NAMALWA (cell line): ENCODE measurements around the gene ITM2C.

Experiments
- DNase-seq: peaks from one replicate; pipeline ENCODE4 v3.0.0-alpha.2; 2015; ENCODE audit warnings: low spot score

Gene ITM2C

DNA sequence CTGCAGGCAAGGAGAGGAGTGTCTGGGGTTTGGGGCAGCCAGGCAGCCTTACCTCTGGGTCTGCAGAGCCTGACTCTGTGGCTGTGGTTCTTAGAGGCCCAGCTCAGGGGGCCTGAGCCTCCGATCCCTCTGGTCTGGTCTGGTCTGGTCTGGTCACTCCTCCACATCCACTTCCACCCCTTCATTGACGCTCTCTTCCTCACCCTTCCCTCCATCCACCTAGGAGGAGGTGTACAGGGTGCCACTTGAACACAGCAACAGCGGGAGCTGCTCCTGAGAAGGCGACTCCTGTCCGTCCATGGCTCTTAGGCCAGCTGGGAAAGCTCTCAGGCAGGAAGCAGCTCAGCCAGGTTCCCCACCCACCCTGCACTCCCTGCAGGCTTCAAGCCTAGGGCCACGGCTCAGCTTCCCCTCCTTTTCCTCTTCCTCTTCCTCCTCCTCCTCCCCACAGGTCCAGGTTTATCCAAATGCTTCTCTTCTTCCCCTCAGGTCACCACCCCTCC, 43.4 kb downstream of the ITM2C start:
- no peak for DNase-seq

DNA sequence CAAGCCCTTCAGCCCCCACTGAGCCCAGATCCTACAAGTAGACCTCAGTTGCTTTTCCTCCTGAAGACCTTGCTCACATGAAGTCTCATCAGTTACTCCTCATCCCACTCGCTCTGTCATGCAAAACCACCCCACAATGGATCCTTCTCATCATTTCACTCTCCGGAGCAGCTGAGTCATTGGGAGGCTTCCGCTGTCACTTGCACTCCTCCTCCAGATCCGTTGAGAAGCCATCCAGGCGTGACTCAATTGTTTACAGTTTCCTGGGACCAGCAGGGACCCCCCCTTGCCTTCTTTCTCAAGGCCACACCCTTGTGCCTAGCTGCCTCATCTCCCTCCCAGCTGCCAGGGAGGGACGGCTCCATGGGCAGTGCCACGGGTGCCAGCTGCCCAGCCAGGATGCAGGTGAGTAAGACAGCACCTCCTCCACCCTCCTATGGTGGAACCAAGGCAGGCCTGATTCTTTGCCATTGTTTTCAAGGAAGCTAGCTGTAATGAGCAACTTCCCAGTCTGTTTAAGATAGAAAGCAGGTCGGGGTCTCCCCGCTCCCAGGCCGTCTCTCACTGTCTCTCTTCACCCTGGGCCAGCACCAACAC, 44.0 kb downstream of the ITM2C start:
- DNase-seq, result no peak

DNA sequence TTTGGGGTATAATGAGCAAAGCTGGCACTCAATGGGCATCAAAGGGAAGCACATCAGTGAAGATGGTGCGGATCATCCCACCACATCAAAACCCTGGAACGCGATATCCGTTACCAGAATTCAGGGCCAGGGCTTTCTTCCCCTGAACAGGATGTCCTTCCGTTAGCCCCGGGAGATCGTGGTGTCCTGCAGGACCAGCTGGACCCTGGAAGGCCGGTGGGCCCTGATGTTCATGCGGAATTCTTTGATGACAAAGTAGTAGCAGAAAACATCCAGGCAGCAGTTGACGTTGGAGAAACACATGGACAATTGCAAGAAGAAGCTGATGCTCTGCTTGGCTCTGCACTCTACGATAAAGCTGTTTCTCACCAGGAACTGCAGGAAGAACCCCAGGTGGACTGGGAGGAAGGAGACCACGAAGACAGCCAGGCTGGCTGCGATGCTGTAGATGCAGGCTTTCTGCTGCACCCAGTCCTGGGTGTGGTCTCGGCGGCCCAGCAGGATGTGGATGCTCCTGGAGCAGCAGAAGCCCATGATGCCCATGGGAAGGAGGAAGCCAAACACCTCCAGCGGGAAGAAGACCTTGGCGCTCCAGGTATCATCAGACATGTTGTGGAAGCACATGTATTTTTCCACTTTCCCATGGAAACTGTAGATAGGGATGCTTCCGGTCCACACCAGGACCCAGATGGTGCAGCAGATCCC, 45.3 kb downstream of the ITM2C start:
- no peak for DNase-seq

DNA sequence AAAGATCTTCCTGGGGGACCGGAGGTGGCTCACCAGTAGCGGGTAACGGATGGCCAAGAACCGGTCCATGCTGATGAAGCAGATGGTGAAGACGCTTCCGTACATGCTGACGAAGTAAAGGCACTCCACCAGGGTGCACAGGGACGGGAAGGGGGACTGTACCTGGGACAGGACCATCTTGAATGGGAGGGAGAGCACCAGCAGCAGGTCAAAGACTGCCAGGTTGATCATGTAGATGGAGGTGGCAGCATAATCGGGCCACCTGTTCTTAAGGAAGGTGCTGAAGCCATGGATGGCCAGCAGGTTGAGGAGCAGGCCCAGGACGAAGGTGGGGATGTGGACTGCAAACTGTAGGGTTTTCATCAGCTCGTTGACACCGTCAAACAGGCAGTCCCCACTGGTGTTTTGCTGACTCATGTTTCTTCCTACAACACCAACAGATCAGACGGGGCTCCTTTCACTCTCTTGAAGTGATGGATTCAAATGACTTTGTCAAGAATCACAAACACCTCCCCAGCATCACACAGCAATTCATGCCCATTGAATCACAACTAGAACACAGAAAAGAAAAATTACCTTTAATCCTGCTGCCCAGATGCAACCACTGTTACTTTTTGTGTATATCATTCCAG, 45.9 kb downstream of the ITM2C start:
- DNase-seq, result no peak

DNA sequence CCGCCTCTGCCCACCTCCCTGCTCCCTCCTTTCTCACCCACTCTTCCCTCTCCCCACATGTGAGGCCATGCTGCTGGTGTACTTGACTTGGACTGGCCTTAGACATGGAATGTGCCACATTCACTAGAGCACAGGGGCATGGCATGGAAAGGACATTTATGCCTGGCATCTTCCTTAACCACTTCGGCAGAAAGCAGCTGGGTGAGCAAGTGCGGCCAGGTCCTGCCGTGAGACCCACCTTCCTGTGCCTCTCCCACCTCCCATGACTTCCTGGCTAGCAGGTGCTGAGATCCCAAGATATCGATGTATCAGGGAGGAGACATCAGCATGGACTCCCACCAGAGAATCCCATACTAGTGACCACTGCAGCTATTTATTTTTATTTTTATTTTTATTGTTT, 47.3 kb downstream of the ITM2C start:
- DNase-seq, result no peak

DNA sequence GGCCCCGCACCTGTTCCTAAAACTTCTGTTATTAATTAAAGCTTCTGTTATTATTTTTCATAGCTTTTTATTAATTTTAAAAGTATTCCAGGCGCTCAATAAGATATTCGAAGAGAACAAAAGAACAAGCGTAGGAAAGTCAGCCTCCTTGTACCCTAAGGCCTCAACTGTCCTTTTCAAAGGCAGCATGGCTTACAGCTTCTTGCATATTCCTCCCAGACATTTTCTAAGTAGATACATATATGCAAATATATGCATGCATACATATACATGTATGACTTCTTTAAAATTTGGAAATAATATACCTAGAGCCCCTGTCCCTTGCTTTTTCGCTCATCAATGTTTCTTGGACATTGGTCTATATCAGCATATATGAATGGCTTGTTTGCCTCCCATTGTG, 48.0 kb downstream of the ITM2C start:
- DNase-seq, result no peak

DNA sequence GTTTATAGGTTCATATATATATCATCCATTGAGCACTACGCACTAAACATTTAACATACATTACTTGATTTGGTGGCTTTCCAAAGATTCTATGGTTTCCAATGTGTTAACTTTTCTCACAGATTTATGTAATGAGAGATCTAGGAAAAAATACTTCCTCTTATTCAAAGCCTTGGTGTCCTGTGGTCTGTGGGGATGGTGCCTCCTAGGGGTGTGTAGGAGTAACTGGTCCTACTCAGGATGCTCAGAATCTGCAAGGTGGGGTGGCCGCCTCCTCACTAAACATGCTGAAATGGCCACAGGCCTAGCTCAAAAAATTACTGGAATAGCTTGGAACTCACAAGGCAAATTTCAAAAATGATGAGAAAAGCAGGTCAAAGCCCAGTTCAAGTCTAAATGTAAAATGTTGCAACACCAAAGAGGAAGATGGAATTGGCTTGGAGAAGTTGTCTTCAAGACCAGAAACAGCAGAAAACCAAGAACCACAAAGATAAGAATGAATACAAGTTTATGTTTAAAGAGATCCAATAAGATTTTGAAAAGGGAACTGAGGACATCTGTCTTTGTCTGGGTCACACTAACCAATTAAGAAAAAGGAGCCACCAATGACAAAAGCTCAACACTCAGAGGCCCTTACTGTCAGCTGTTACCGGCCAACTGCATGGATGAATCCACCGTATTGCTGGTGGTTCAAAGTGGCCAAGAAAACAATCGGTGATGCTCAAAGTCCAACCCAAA, 48.8 kb downstream of the ITM2C start:
- peak; percentile 41 for DNase-seq

DNA sequence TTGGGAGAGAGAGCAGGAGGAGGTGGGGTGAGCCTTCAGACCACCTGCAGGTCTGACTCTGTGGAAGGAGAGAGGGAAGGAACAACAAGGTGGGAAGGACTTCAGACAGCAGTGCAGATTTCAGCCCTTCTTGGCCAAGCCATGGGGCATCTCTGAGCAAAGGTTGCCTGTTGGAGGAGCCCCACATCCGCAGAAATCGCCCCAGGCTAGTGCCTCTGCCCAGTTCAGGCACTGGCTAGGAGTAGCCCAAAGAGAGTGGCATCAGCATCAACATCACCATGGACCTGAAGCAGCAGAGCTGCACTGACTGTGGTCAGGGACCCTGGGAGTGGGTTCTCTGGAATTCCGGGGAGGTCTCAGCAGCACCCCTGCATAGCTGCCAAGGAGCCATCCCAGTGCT, 50.1 kb downstream of the ITM2C start:
- no peak for DNase-seq

DNA sequence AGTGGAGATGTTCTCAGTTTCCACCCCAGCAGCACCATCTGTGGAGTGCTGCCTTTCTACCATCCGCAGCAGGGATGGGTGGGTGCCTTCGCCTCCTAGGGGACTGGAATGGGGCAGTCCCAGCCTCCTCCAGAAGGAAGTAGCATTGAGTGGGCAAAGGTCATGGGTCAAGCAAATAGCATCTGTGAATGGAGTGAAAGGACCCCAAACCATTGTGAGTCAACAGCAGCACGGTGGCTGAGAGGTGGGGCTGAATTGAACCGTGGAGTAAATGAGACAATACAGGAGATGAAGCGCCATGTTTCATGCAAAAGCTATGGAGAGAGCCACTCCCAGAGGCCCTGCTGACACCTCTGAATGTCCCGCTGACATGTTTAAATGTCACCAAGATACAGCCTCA, 50.6 kb downstream of the ITM2C start:
- DNase-seq, result no peak

DNA sequence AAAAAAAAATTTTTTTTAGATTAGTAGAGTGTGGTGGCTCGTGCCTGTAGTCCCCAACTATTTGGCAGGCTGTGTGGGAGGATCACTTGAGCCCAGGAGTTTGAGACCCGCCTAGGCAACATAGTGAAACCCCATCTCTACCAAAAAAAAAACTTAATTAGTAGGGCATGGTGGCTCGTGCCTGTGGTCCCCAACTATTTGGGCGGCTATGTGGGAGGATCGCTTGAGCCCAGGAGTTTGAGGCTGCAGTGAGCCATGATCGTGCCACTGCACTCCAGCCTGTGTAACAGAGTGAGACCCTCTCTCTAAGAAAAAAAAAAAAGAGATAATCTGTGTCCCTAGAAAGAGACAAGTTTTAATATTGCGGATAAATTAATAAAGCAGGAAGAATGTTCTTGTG, 51.5 kb downstream of the ITM2C start:
- DNase-seq, result no peak

DNA sequence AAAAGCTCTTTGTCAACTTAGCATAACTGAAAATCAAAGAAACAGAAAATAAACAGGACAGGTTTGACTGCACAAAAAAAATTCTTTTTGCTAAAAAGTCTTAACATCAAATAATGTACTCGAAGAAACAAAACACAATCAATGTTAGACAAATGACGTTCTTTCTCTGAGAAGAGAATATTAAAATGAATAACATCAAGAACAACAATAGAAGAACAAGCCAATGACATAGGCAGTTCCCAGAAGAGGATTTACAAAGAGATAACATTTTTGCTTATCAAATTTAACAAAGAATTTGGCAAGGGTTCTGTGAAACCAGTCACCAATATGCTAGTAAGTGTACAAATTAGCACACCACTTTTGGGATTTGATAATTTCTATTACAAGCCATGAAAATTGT, 54.5 kb downstream of the ITM2C start:
- no peak for DNase-seq

DNA sequence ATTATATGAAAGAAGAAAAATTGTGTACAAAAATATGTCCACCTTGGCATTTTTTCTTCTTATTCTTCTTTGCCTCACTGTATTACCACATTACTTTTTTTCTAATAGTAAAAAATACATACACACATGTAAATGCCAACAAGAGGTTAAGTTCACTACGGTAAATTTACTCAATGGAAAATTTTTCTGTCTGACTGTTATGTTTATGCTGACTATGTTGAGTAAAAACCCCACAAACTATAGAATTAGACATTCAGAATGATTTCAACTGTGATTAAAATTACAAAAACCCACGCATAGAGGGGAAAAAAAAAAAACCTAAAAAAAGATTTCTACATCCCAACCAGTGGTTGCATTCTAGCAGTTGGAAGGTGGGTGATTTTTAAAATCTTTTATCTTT, 54.9 kb downstream of the ITM2C start:
- no peak for DNase-seq

DNA sequence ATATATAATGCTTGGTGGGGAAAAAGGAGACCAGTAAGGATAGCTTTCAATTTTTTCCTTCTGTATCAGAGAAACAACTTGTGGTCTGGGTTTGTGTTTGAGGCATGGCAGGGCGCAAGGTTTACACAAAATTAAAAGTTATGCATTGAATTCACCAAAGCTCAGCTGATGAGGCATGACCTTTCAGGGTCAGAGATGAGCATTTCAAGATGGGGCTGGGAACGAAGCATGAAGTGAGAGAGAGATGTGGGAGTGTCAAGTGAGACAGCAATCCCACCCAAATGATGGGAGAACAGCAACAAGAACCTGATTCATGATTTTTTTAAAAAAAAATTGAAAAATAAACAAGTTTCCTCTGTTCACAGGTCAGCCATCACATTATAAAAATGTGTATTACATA, 55.4 kb downstream of the ITM2C start:
- no peak for DNase-seq

DNA sequence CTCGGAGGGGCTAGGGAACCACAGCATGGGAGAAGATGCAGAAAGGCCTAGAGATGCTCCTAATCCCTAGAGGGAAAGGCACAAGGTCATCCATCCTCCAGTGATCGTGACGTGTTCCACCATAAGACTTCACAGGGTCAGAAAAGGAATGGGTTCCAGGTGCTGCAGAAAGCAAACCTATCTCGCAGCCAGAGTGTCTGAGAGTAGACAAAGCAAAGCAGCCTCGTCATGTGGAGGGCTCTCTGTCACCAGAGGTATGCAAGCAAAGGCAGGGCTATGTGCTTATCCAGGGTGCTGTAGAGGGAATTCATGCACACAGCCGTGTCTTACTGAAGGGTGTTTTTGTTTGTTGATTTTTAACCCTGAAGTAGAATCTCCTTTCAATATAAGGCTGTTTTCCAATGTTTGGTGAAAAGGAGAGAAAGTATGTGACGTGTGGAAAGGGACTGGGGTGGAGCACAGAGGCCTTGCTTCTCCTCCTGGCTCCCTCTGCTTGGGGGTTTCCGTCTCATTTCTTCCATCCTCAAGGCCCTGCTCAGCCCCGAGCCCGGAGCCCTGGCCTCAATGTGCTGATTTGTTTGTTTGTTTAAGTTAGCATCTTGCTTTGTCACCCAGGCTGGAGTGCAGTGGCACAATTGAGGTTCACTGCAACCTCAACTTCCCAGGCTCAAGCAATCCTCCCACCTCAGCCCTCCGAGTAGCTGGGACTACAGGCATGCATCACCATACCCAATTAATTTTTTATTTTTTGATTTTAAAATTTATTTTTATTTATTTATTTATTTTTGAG, 57.3 kb downstream of the ITM2C start:
- DNase-seq, result no peak

DNA sequence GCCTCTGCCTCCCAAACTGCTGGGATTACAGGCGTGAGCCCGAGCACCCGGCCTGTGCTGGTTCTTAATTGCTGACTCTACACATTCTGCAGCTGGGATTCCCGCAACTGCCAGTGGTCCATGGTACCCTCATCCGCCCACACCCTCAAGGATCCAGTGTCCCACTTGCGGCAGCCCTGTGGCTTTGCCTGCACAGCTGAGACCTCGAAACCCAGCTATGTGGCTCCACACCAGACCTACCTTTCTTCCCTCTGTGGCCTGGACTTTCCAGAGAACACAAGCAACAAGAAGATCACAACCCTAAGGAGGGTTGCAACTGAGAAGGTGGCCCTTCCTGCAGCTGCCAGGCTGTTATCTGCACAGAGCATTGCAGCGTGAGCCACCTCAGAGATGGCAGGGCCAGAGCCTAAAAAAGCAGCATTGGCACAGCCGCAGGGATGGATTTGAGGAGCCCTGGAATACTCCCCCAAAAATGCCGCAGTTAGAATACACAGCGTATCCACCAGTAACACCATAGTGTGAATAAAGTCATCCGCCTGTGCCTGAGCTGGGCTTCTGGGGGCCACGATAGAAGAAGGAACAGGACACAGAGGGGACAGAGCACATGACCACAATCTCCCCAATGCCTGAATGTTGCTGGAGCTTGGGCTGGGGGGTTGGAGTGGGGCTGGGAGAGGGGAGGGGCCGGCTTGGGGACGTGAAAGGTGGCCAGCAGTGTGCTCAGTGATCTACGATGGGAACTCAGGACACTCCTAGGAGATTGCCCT, 58.4 kb downstream of the ITM2C start:
- DNase-seq, result no peak

DNA sequence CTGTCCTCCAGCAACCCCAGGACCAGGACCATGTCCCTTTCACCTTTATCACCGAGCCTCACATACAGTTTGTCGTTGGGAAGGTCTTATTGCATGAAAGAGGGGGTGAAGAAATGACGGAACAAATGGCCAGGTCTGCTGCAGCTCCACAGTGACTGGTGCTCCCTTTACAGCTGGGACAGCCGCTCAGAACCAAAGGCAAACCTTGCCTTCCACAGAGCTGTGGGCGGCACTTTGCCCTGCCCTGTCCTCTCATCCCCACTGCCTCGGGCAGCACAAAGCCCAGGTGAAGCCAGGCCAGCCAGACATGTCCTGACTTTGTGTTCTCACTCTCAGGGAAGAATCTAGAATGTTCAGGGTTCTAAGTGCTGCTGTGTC, 59.3 kb downstream of the ITM2C start:
- DNase-seq, result no peak

DNA sequence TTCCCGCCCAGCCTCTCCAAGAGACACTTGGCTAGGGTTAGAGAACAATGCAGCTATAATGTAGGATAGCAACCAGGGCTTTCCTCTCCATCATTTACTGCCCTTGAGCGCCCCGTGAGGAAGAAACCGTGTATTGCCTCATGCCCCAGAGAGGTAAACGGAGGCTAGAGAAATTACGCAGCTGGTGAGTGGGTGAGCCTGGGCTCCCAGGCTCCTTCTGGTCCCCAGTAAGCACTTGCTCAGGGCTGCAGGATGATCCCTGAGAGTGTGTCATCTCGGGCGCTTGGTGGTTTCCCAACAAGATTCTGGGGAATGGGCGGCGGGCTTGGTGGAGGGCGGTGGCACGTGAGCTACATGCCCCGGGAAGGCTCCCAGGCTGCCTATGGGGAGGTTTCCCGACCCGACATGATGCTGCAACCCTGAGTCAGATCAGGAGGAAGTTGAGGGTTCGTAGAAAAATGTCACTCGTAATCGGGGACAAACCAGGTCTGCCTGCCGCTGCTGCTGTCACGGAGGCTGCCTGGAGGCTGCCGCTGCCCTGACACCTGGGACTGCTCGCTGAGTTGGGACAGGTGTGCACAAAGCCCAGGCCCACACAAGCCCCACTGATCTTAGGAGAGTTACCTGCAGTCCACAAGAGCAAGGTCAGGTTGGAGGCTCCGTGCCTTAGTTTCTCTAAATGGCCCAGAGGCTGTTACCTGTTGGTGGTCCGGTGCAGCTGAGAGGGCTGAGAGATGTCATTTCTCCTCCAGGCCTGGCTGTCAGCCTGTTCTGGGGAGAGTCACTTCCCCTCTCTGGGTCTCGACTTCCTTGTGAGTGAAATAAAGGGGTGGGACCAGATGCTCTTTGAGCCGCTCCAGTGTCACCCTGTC, 60.0 kb downstream of the ITM2C start, which contains the start of gene GPR55:
Gene GPR55 (minus strand): TSS at position 773 of the 872 bp plus-strand sequence. CDS start 14,280 bp downstream, outside the sequence.
- DNase-seq, result peak; percentile 20

DNA sequence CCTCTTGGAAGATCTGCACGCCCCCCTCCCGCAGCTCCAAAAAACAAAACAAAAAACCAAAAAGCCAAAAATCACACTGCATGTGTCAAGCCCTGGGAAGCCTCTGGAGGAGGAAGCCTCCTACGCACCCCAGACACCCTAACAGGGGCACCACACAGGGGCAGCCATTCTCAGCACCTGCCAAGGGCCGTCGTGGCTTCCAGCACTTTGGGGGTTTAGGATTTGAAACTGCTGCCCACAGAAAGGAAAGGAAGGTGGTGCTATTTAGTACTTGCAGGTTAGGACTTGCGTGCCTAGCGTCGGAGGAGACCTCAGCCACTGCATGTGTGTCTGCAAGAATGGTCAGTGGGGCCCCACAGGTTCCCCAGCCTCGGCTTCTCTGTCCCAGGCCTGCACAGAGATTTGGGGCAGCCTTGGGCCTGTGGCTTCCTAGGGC, 60.7 kb downstream of the ITM2C start:
- no peak for DNase-seq

DNA sequence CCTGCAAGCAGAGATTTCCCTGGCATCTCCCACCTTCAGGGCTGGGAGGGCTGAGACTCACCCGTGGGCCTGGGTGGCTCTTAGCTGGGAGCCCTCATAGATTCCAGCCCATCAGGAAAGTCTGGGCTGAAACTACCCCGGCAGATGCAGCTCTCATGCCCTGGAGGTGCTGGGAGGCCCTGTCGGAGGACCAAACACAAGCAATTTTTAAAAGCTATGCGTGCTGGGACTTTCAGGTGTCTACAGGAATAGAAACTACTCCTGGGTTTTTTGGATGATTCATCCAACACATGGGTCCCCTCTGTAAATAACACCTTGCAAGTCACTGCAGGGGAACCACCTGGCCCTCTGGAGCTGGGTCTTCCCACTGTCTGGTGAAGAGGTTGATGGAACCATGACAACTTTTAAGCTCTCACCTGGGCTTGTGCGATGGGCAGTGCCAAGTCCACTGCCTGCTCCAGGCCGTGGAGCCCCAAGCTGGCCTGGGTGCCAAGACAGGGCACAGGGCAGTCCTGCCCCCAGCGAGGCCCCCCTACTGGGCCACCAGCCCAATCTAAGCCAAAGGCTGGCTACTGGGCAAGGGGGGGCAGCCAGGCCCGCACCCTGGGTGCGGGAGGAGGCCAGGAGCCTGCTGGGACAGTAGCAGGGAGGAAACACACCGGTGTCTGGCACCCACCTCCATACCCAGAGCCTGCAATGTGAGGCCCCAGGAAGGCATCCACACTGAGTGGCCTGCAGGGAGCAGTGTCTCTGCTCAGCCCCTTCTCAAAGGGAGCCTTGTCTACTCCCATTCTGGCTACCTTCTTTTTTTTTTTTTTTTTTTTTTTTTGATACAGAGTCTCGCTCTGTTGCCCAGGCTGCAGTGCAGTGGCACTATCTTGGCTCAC, 61.4 kb downstream of the ITM2C start:
- peak; percentile 20 for DNase-seq
